Activated CD8-positive, alpha-beta memory T cell treated with anti-CD3 and anti-CD28 coated beads, Interleukin-2, amount 50 U/mL, for 24 hours (primary cell): ENCODE data around the gene ZDHHC8.

Source experiments
- DNase-seq: peaks from one replicate; pipeline ENCODE4 v3.0.0-alpha.2; 2020; ENCODE audit errors: extremely low read depth

The ZDHHC8 gene

DNA sequence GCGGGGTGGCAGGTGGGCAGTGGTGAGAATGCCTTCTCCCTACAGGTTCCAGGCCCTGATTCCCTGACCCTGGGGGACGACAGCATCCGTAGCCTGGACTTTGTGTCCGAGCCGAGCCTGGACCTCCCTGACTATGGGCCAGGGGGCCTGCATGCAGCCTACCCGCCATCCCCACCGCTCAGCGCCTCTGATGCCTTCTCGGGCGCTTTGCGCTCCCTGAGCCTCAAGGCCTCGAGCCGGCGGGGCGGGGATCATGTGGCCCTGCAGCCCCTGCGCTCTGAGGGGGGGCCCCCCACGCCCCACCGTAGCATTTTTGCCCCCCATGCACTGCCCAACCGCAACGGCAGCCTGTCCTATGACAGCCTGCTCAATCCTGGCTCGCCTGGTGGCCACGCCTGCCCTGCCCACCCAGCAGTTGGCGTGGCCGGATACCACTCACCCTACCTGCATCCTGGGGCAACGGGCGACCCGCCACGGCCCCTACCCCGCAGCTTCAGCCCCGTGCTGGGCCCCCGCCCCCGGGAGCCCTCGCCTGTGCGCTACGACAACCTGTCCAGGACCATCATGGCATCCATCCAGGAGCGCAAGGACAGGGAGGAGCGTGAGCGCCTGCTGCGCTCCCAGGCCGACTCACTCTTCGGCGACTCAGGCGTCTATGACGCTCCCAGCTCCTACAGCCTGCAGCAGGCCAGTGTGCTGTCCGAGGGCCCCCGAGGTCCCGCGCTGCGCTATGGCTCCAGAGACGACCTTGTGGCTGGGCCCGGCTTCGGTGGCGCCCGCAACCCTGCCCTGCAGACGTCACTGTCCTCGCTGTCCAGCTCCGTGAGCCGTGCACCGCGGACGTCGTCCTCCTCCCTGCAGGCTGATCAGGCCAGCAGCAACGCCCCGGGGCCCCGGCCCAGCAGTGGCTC lies 11.4 kb downstream of the ZDHHC8 start:
- DNase-seq: no peak

DNA sequence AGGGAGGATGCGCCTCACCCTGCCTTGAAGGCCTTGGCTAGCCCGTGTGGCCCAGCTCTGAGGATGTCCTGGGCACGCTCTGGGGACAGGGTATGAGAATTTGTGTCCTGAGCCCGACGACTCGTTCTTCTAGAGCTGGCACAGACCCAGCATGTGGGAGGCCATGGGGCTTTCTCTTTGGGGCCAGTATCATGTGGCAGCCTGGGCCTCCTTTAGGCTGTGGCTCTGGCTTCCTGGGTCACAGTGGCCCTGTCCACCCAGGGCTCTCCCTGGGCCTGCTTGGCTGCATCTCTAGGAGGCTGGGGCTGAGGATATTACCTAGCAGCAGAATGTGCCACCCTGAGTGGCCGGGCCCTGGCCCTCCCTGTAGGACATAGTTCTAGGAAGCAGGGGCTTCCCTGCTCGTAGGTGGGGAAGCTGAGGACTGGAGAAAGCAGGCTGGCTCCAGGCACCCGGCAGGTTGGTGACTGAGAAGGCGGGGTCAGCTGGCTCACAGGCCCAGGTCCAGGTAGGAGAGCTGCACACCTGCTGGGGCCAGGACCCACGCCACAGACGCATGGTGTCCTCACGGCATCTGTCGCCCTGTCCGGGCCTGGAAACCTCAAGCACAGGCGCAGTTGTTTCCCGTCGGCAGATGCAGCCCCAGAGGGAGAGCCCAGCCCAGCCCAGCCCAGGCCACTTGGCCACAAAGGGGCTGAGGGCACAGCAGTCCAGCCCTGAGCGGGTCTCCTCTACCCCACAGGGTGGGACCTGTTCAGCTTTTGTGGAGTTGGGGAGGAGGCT lies 12.5 kb downstream of the ZDHHC8 start:
- no peak for DNase-seq

DNA sequence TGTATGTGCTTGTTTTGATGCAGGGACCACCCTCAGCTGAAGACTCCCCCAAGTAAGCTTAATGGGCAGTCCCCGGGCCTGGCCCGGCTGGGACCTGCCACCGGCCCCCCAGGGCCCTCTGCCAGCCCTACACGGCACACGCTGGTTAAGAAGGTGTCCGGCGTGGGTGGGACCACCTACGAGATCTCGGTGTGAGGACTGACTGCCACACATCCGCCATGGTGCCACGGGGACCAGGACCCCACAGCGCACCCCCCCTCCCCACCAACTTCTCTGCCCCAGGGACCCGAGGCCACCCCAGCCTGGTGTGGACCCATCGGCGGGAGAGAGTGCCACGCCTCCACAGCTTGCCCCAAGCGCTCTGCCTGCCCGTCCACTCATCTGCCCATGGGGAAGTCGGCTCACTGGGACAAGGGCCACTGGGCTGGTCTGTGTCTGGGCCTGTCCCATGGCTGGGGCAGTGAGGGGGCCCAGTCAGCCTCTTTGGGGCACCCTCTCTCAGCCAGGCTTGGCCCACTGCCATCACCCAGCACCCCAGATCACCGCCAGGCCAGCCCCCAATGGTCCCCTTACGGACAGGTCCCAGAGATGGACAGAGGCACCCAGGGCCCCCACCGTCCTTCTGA lies 13.7 kb downstream of the ZDHHC8 start:
- no peak for DNase-seq

DNA sequence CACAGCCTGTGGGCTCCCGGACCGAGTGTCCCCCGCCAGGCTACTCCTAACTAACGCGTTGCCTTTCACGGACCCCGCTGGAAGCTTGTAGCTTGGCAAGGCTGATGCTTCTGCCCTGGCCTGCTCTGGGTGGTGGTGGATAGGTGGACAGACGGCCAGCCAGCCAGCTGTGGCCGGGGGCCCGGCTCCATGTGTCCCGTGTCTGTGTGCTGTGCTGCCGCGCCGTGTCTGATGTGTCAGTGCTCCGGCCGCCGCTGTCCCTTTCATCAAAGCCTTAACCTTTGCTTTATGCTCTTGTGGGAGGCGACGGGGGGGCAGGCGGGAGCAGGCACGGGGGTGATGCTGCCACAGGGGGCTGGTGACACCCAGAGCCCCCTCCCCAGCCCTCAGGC lies 14.2 kb downstream of the ZDHHC8 start:
- DNase-seq: no peak

DNA sequence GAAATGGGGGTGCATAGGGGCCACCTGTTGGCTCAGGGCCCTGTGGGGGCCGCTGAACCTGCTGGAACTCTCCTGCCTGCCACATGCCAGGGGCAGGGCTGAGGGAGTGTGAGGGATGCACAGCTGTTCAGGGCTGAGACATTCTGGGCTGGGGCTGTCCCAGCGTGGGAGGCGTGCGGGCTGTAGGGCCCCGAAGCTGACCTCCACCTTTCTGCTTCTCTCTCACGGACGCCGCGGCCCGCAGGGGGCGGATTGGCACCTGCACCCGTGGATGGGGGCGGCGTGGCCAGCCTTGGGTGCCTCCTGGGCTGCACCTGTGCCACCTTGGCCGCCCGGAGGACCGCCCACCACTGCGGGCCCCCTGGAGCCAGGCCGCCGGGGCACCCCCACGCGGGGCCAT lies 15.2 kb downstream of the ZDHHC8 start:
- DNase-seq: no peak

DNA sequence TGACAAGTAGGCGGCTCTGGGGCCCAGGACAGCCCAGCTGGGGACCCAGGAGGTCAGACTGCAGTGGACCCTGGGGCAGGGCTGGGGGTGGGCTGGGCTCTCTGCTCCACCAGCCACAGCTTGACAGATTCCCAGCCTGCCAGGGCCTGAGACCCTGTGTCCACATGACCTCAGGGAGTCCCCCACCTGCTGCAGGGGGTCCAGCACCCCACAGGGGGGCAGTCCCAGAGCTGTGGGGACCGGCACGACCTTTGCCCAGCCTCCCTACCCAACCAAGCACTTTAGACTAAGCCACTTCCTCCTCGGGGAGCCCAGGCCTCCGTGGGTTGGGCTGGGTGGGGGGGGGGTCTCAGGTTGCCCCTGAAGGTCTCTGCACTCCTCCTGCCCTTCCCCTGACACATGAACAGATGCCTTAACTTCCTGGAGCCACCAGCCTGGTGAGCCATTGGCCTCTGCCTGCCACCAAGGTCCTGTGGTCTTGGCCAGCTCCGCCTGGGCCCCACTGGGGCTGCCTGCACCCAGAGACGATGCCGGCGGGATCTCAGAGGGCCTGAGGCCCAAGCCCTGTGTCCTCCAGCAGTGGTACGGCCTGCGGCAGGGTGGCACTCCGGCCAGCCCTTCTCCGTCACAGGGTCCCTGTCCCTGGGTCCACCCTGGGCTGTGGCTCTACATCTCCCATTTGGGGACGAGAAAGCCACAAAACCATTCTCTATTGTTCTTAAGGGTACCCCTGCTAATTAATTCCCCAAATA lies 15.8 kb downstream of the ZDHHC8 start:
- DNase-seq: no peak

DNA sequence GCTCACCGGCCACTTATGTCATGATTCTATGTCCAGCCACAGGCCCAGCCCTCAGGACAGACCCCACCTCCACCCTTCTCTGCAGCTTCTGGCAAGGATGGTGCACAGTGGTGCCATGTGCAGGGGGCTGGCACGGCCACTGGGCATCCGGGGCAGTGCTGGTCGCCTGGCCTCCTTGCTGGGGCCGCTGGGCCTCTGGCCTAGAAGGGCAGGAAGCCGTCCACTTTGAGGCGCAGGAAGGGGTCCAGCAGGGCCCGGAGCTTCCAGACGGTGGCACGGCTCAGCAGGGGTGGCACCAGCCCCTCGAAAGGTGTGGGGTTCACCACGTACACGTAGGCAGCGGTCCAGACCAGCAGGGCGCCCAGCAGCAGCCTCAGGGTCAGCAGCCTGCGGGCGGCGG lies 16.8 kb downstream of the ZDHHC8 start:
- DNase-seq: no peak

DNA sequence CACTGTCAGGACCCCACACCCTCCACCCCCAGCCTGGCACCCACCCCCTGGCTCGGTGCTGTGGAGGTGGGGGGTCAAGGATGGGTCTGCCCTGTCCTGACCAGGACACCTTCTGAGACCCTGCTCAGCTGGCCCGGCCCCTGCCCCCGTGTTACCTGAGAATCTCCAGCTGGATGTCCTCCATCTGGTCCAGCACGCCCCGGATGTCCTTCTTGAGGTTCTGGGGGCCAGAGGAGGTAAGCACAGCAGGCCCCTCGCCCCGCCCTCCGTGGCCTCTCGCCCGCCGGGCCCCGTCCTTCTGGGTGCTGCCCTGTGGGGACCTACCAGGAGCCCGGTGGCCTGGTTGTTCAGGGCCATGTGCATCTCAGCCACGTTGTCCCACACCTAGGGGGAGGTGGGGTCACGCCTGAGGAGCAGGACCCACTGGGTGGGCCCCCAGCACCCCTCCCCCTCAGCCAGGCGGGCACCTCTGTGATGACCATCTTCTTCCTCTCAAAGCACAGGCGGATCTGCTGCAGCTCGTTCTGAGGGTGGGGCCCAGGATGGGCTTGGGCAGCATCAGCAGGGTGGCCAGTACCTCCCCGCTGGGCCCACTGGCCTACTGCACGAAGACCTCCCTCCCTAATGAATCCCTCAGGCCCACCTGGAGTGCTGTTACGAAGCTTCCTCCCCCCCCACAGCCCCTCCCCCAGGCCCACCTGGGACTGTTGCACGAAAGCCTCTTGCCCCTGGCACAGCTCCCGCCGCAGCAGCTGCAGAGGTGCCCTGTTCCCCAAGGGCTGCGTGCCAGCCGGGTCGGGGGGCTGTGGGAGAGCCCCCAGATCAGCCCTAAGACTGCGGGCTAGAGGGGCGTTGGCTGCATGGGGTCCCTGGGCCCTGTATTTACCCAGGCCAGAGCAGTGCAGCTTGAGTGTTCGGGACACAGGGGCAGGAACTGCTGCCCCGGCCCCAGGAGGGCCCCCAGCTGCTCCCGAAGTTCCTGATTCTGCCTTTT lies 17.9 kb downstream of the ZDHHC8 start:
- no peak for DNase-seq

DNA sequence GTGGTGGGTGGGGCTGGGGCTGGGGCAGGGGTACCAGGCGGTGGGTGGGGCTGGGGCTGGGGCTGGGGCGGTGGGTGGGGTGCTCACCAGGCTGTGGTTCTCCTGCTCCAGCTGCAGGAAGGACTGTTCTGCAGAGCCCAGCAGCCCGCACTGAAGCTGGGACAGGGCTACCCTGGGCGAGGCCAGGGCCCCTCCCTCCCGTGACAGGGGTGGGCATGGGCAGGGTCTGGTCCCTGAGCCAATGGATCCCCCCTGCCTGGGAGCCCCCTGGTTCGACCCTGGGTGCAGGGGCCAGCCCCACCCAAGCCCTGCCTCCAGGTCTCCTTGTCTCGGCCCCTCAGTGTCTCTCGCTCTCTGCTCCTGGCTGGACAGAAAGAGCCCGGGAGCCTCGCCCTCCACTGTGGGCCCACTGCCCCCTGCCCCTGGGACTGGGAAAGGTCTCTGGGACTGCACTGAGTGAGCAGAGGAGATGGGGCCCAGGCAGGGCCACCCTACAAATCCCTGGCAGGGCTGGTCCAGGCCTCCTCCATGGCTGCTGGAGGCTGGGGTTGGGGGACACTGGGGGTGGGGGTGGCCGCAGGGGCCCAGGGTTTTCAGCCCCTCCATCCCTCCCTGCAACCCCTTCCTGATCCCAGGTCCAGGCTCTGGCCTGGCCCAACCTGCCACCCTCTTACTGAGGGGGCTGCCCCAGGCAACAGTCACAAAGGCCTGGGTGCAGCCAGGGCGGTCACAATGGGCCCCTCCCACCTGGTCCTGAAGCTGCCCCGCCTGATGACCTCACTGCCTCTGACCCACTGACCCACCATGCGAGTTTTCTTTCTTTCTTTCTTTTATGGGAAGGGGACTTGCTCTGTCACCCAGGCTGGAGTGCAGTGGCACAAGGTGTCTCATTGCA lies 19.0 kb downstream of the ZDHHC8 start, which contains the start of gene CCDC188:
CCDC188 (minus strand) TSS at position 675 of the 895 bp plus-strand sequence; CDS start at position 606, 69 bp downstream.
- DNase-seq: no peak

DNA sequence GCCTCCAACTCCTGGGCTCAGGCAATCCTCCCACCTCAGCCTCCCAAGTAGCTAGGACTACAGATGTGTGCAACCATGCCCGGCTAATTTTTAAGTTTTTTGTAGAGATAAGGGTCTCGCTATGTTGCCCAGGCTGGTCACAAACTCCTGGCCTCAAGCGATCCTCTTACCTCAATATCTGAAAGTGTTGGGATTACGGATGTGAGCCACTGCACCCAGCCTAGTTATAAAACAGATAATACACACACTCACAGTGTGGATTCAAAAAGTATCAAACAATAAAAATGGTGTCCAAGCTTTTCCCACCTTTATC lies 19.6 kb downstream of the ZDHHC8 start:
- DNase-seq: no peak

DNA sequence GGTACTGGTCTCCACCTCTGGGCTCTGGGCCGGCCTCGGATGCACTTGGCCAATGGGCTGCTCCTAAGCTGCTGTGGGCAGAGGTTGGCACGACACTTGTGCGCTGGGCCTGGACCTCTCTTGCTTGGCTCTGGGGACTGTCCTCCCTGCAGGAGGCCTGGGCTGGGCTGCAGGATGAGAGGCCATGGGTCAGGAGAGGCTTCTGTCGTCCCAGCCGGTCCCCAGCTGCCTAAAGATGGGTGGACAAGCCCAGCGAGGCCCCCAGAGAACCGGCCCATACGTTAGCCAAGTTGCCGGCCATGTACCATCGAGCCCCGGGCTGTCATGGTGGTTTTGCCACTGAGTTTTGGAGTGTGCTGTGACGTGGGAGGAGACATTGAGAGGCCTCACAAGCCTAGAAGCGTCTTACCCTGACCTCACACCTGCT lies 20.9 kb downstream of the ZDHHC8 start:
- no peak for DNase-seq

DNA sequence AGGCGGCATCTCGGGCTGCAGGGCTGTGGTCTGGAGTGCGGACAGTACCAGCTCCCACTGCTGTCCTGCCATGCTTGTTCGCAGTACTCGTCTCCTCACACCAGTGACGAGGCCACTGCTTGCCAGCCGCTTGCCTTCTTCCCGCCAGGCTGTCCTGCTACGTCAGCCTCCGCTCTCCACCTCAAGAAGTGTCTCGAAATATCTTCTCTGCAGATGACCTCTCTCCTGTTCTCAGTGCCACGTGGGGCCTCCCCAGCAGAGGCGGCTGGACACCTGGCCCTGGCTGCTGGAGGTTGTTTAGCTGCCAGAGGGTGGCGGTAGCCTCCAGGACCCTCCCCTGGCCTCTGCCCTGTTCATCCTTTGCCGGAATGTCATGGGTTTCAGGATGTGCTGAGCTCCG lies 22.3 kb downstream of the ZDHHC8 start:
- DNase-seq: no peak

DNA sequence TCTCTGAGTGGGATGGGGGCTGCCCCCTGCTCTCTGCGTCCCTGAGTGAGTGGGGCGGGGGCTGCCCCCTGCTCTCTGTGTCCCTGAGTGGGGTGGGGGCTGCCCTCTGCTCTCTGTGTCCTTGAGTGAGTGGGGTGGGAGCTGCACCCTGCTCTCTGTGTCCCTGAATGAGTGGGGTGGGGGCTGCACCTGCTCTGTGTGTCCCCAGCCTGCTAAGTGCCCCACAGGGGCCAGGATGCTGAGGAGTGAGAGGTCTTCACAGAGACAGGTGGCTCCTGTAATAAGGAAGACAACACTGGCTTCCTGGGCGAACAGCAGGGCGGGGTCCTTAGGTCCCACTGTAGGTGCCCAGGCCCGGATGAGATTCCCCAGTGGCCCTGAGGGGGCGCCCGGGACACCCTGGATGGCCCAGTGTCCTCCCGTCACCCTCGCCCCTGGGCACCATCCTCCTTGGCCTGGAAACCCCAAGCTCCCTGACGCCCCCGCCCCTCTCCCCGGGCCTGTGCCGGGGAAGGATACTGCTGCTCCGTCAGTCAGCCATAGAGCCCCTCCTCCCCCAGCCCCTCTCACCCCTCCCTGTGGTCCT lies 23.1 kb downstream of the ZDHHC8 start:
- no peak for DNase-seq

DNA sequence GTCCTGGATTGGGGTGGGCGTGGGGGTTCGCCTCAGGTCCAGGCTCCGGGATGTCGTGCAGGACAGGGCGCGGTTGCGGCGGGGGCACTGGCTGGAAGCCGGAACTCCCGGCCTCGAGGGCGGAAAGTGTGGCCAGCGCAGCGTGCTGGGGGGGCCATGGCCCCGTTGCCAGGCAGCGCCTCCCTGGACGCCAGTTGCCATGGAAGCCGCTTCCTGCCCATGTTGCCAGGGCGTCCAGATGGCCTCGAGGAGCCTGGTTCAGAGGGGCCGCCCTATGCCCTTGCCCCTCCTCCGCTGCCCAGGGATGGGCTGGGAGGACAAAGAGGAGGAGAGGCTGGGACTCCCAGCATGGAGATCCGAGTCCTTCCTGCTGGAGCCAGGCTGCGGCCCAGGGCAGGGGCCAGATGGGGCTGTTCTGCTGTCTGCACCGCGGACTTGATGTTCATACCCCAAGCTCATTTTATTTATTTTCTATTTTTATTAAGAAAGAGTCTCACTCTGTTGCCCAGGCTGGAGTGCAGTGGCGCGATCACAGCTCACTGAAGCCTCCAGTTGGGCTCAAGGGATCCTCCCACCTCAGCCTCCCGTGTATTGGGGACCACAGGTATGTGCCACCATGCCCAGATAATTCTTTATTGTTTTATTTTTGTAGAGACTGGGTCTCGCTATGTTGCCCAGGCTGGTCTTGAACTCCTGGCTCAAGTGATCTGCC lies 23.9 kb downstream of the ZDHHC8 start:
- DNase-seq: no peak

DNA sequence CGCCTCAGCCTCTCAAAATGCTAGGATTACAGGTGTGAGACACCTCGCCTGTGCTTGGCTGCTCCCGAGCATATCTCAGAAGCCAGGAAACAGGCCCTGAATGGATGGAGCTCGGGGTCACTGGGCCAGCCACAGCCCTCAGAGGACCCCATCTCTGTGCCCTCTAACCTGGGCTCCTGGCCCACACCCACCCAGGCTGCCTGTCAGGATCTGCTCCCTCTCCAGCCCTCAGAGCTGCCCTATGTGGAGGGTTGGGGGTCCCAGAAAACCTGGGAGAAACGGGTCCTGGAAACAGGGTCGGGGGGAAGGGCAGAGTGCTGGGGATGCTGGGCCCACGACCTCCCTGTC lies 24.4 kb downstream of the ZDHHC8 start:
- DNase-seq: no peak

DNA sequence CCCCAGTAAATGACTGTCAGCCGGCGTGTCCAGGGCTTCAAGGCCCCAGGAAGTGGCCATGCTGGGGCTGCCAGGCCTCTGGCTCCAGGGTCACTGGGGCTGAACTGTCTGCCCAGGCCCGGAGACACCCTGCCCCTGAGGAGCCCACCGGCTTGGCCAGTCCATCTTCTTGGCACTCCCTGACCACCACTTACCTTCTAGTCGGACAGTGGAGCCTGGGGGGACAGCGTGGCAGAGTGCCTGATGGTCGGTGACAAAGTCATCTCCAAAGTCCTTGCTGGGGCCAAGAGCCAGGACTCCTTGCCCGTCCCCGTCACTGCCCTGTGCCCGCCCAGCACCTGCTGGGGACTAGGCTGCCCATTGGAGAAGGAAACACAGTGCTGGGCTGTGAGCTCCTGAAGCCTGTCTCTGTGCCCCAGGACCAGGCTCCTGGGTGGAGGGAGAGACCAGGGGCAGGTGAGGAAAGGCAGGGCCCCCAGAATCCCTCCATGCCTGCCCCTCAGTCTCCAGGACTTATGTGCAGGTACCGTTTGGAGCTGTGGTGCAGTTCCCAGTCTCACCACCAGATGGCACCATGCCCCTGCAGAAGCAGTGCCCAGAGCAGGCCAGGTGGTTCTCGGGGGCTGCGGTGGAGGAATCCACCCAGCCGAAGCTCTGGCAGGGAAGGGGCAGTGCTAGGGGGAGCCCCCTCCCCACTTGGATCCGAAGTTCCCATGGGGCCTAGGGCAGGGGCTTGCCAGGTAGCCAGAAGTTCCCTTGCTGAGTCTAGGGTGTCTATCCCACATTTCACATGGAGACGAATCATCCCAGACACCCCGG lies 25.2 kb downstream of the ZDHHC8 start:
- peak; percentile 80 for DNase-seq

DNA sequence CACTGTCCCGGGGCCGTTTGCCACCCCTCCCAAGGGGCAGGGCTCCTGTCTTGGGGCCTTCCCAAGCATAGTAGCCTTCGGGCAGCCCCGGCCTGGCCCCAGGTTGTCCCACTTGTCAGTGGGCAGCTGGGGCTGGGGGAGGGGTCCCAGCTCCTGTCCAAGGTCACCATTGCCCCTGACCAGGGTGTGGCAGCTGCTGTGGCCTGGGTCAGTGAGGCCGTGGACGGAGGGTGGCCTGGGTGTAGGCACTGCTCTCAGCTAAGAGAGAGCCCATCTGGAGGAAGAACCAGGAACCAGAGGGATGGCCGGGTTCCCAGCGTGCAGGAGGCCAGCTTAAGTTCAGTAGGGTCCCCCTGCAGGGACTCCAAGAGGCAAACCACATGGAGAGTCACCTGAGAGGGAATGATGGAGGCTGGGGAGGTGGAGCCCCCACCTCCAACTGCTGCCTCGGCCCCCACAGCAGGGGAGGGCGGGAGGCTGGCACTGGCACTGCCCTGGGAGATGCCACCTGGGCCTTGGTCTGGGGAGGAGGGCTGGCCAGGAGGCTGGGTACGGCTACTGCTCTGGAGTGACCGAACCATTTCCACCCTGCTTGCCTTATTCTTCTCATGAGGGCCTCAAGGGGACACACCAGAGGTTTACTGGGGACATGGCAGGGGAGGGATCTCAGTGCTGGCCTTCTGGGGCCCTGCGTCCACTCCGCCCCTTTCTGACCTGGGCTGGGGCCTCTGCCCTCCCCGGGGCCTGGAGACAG lies 26.0 kb downstream of the ZDHHC8 start:
- DNase-seq: no peak
